ENCODE measurements around the gene SLC16A6.
"Not testable (repeated sequence)": the region's sequence is repeated elsewhere in the genome, so short reads cannot be mapped to it uniquely, and the experiment has no call there.

GRCh38 chr17:68235336-68235791 lies 55.6 kb downstream of the SLC16A6 start:
- not testable (repeated sequence) for TF ChIP-seq CTCF (conservative IDR thresholded peaks at IDR 0.05); EZH2 (IDR thresholded peaks at IDR 0.05; ENCODE audit: low read depth)

Data from PC-9 (cell line).